DND-41 (cell line): ENCODE data around the gene RNF213.

Experiments used
- ATAC-seq: fragments of 200-7000 bp; cut with Tn5 transposase; 3 replicates; pipeline ENCODE4 v1.9.1; 2021; ENCODE audit warnings: low read depth; ENCODE audit not compliant: insufficient read depth
- DNase-seq: peaks from one replicate; pipeline ENCODE4 v3.0.0-alpha.2; 2020
- H2AFZ ChIP-seq: 2 replicates; pipeline ENCODE4 v1.6.0; 2012; ENCODE audit warnings: low read depth, low read length
- H3K27ac ChIP-seq: 2 replicates; pipeline ENCODE4 v1.5.1; 2012; ENCODE audit warnings: low read length, inconsistent platforms
- H3K27me3 ChIP-seq: fragments of 200-600 bp; sonication (generic); 2 replicates; pipeline ENCODE4 v1.6.0; 2012; ENCODE audit warnings: low read length, mild to moderate bottlenecking, inconsistent platforms; ENCODE audit not compliant: insufficient read depth, poor library complexity
- H3K36me3 ChIP-seq: 2 replicates; pipeline ENCODE4 v1.5.1; 2012; ENCODE audit warnings: low read length, inconsistent platforms; ENCODE audit not compliant: insufficient read depth
- H3K4me1 ChIP-seq: 2 replicates; pipeline ENCODE4 v1.5.1; 2012; ENCODE audit warnings: mild to moderate bottlenecking, low read length; ENCODE audit not compliant: insufficient read depth
- H3K4me2 ChIP-seq: 2 replicates; pipeline ENCODE4 v1.6.0; 2012; ENCODE audit warnings: mild to moderate bottlenecking, moderate library complexity, low read length, inconsistent platforms; ENCODE audit not compliant: insufficient read depth
- H3K4me3 ChIP-seq, 2 experiments: fragments of 200-600 bp in 1 of 2; shearing (Covaris generic) in 1 of 2; 2 replicates each; pipeline ENCODE4 v1.5.1; 2012 to 2016; ENCODE audit warnings: inconsistent platforms in 2 of 2, low read length in 2 of 2, mild to moderate bottlenecking in 2 of 2, low read depth in 1 of 2, moderate library complexity in 1 of 2
- H3K79me2 ChIP-seq: 2 replicates; pipeline ENCODE4 v1.6.0; 2012; ENCODE audit warnings: low read length, inconsistent platforms; ENCODE audit not compliant: insufficient read depth
- H3K9ac ChIP-seq: 2 replicates; pipeline ENCODE4 v1.6.0; 2012; ENCODE audit warnings: low read depth, mild to moderate bottlenecking, inconsistent platforms, low read length, moderate library complexity
- H3K9me3 ChIP-seq: 2 replicates; pipeline ENCODE4 v1.5.1; 2012; ENCODE audit warnings: low read length, moderate library complexity, mild to moderate bottlenecking, inconsistent platforms; ENCODE audit not compliant: insufficient read depth, severe bottlenecking
- H4K20me1 ChIP-seq: 2 replicates; pipeline ENCODE4 v1.6.0; 2012; ENCODE audit warnings: low read length; ENCODE audit not compliant: insufficient read depth
- CTCF ChIP-seq: IDR thresholded peaks from 2 replicates; pipeline ENCODE4 v1.5.1; 2012; ENCODE audit warnings: borderline replicate concordance, low read length, moderate library complexity, mild to moderate bottlenecking; ENCODE audit not compliant: poor library complexity, severe bottlenecking; ENCODE audit errors: extremely low read depth
- EZH2 ChIP-seq: IDR thresholded peaks from 3 replicates; pipeline ENCODE4 v1.6.1; 2012; ENCODE audit warnings: borderline replicate concordance, low read depth, mild to moderate bottlenecking, moderate library complexity, low read length, inconsistent platforms; ENCODE audit not compliant: severe bottlenecking

Gene RNF213

GRCh38 chr17:80352991-80353665 lies 92.5 kb downstream of the RNF213 start:
- Histone ChIP-seq H3K79me2 (no peaks in the 10 kb centered on the region), H3K27ac (no peak overlapping the region), H3K27me3 (no peaks in the 10 kb centered on the region), H3K36me3 (peaks cover 86% of the 10 kb centered on the region), H3K4me1 (no peaks in the 10 kb centered on the region), H3K4me2 (no peak overlapping the region), H3K9ac (no peak overlapping the region), H2AFZ (no peak overlapping the region), H3K9me3 (no peaks in the 10 kb centered on the region), H3K4me3 (no peak overlapping the region), H4K20me1 (no peaks in the 10 kb centered on the region; the same call in 1 of the 2 replicates)
- TF ChIP-seq EZH2 (no peak), CTCF (no peak)
- ATAC-seq (no peak), DNase-seq (no peak)

- Histone ChIP-seq H3K9ac (no peak overlapping the region), H4K20me1 (no peaks in the 10 kb centered on the region; the same call in 1 of the 2 replicates), H3K4me2 (no peak overlapping the region), H3K4me3 (no peak overlapping the region), H3K79me2 (no peaks in the 10 kb centered on the region), H3K27ac (no peak overlapping the region), H3K9me3 (no peaks in the 10 kb centered on the region), H2AFZ (no peak overlapping the region), H3K4me1 (no peaks in the 10 kb centered on the region), H3K36me3 (peaks cover 86% of the 10 kb centered on the region), H3K27me3 (no peaks in the 10 kb centered on the region)
- DNase-seq (no peak), ATAC-seq (no peak)
- TF ChIP-seq CTCF, result no peak
- no peak for TF ChIP-seq EZH2
Observed at GRCh38 chr17:80353718-80354275, 93.1 kb downstream of the RNF213 start.

GRCh38 chr17:80354336-80354735 lies 93.7 kb downstream of the RNF213 start:
- ATAC-seq (no peak), DNase-seq (no peak)
- TF ChIP-seq CTCF, result no peak
- no peak for TF ChIP-seq EZH2
- H3K79me2 ChIP-seq, result no peaks in the 10 kb centered on the region
- no peaks in the 10 kb centered on the region for H3K9me3 ChIP-seq
- no peak overlapping the region for H3K27ac ChIP-seq
- no peak overlapping the region for H2AFZ ChIP-seq
- no peaks in the 10 kb centered on the region; the same call in 1 of the 2 replicates for H4K20me1 ChIP-seq
- H3K4me2 ChIP-seq, result no peak overlapping the region
- peaks cover 86% of the 10 kb centered on the region for H3K36me3 ChIP-seq
- no peak overlapping the region for H3K9ac ChIP-seq
- no peaks in the 10 kb centered on the region for H3K4me1 ChIP-seq
- H3K4me3 ChIP-seq, result no peak overlapping the region
- H3K27me3 ChIP-seq, result no peaks in the 10 kb centered on the region
